Mammary epithelial cell (primary cell): Measurements from ENCODE around the gene TYW5.

Experiments
- CTCF ChIP-seq, 2 donors: IDR thresholded peaks in 1 of 2; conservative IDR thresholded peaks in 1 of 2; 2 replicates each; pipeline ENCODE4 v1.5.1; 2011 to 2012; ENCODE audit warnings: inconsistent platforms in 2 of 2, low read length in 2 of 2, mild to moderate bottlenecking in 2 of 2, control low read depth in 1 of 2, low read depth in 1 of 2; ENCODE audit not compliant: insufficient read depth in 1 of 2; ENCODE audit errors: extremely low read depth in 1 of 2
- EZH2 ChIP-seq: IDR thresholded peaks from 2 replicates; pipeline ENCODE4 v1.6.1; 2012; ENCODE audit warnings: low read length, inconsistent platforms, borderline replicate concordance

GRCh38 chr2:199907008-199907714, 48.1 kb downstream of the TYW5 start:
- TF ChIP-seq CTCF (conservative IDR thresholded peaks at IDR 0.05 in 1 of 2, IDR thresholded peaks at IDR 0.05 in 1 of 2; ENCODE audit: extremely low read depth in 1 of 2, insufficient read depth in 1 of 2, low read depth in 1 of 2, low read length in 2 of 2) (no peak), EZH2 (no peak)
